Fibroblast of skin of back (primary cell): Measurements from ENCODE around the gene PPEF2.

Experiments used
- DNase-seq: peaks from one replicate; pipeline ENCODE4 v3.0.0-alpha.2; 2013

Gene PPEF2

GRCh38 chr4:75895744-75896314, 6.4 kb downstream of the PPEF2 start:
- peak; percentile 23 for DNase-seq

GRCh38 chr4:75892508-75892907, 9.7 kb downstream of the PPEF2 start:
- DNase-seq = no peak

GRCh38 chr4:75891611-75892010, 10.6 kb downstream of the PPEF2 start:
- DNase-seq = no peak

DNA sequence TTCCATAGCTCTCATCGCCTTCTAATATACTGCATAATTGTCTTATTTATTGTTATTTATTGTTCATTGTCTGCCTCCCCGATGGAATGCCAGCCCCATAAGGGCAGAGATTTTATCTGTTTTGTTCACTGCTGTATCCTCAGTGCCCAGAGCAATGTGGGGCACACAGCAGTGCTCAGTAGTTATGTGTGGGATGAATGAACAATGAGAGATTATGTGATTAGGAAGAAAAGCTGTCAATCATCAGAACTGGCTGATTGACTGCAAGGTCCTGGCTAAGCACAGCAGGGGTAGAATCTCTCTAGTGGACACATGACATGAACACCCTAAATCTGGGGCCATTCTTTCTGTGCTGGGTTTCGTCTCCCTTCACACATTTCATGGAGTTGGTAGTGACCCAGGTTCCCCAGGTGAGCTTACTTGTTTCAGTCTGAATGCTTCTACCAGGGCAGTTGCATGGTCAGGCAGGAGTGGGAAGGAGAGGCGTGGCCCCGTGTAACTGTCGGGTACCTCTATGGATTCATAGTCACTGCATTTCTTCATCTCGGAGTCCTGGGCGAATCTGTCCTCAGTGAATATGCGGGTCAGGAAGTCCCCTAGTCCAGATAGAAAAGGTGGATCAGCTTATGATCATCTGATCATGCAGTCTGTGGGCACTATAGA, 12.6 kb downstream of the PPEF2 start:
- DNase-seq = no peak

GRCh38 chr4:75886104-75886503, 16.1 kb downstream of the PPEF2 start:
- DNase-seq = no peak

DNA sequence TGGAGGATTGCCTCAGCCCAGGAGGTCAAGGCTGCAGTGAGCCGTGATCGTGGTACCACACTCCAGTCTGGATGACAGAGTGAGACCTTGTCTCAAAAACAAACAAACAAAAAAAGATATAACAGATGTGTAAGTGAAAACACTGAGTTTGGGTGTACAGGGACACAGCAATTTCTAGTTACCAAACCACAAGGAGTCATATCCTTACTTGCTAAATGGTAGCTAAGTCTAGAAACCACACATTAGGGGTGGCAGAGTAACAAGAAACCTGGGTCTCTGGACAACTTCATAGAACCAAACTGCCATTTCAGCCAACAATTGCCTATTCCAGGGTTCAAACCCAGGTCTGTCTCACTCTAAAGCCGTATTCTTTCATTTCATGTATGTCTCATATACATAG, 20.8 kb downstream of the PPEF2 start:
- DNase-seq = no peak

- no peak for DNase-seq
Observed at GRCh38 chr4:75880278-75880677, 22.0 kb downstream of the PPEF2 start.

DNA sequence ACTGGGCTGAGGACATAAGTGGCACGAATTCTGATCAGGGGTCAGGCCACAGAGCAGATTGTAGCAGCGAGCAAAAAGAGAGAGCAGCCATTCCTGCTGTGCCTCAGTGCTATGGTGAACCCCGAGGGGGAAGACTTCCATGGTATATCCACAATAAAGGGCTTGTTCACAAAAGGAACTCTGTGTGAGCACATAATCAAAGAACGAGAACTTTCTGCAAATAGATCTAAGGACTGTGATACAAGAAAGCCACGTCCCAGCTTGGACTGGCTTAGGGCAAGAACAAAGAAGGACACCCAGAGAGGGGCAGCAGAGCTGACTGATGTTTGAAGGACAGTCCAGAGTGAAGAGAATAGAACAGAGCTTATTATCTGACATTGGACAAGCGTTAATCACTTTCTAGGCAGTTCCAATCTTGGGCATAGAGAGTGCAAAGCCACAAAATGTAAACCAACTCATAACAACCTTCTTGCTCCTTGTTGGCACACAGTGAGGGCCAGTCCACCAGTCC, 24.0 kb downstream of the PPEF2 start:
- DNase-seq = no peak

DNA sequence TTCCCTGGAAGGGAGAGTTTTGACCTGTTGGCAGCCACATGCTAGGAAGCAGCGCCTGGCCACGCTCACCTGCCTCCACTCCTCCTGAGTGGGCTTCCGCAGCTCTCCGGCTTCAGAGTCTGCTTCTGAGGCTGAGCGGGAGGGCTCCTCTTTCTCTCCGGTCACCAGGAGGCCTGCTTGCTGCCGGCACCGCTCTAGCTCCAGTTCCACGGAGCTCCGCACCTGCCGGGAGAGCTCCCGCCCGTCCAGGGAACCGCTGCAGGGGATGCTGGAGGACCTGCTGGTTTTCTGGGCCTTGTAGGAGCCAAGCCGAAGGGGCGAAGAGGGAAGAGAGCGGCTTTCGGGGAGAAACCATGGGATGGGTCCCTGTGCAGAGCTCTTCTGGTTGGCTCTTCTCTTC, 26.0 kb downstream of the PPEF2 start:
- DNase-seq = no peak

DNA sequence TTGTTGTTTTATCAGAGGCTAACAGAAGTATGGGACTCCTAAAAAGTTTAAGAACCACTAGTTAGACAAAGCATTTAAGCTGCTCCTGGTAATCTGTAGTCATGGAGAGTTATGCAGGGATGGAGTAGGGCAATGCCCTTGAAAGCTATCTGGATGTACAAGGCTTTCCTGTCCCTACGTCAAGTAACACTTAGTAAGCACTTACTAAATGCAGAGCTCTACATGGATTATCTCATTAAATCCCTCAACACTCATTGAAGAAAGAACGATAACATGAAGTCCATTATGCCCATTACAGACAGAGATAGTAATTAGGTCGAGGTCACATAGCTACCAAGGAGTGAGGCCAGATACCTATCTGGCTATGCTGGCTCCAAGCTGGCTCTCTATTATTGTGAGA, 33.2 kb downstream of the PPEF2 start:
- no peak for DNase-seq

DNA sequence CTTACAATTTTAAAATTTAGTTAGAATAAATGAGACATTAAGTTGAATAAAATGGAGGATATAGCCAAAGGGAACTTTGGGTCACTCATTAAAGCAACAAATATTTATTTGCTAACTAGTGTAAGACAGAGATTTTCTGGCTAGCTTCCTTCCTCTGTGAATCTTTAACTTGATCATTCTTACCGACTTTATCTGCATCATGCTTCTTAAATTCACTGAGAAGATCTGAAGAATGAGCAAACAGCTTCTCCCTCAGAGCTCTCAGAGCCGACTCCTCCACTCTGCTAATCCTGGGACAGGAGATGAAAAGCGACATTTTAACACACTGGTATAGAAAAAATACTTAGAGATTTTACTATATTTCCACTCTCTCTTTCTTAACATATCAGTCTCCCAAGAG, 35.1 kb downstream of the PPEF2 start:
- DNase-seq = no peak

GRCh38 chr4:75860606-75861005, 41.6 kb downstream of the PPEF2 start:
- no peak for DNase-seq

- no peak for DNase-seq
Observed at GRCh38 chr4:75858721-75859120, 43.5 kb downstream of the PPEF2 start.

DNA sequence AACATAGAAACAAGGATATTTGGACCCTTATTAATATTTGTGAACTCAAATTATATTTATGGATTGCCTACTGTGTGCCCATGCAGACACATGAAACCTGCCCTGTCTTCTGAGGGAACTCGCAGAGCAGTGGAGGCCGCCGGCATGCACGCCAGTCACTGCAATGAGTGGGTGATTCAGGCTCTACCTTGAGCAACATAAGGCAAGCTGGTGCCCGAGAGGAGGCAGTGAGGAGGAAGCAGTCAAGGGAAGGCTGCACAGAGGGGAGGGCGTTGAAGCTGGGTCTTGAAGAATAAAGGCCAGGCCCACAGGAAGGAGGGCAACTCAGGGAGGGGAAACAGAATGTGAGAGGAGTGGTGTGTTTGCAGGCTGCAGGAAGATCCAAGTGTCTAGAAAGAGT, 52.8 kb downstream of the PPEF2 start:
- no peak for DNase-seq

- peak; percentile 19 for DNase-seq
Observed at GRCh38 chr4:75848891-75849290, 53.4 kb downstream of the PPEF2 start.

GRCh38 chr4:75848171-75848760, 54.0 kb downstream of the PPEF2 start:
- DNase-seq = peak; percentile 87

GRCh38 chr4:75845992-75846391, 56.3 kb downstream of the PPEF2 start:
- DNase-seq = no peak

DNA sequence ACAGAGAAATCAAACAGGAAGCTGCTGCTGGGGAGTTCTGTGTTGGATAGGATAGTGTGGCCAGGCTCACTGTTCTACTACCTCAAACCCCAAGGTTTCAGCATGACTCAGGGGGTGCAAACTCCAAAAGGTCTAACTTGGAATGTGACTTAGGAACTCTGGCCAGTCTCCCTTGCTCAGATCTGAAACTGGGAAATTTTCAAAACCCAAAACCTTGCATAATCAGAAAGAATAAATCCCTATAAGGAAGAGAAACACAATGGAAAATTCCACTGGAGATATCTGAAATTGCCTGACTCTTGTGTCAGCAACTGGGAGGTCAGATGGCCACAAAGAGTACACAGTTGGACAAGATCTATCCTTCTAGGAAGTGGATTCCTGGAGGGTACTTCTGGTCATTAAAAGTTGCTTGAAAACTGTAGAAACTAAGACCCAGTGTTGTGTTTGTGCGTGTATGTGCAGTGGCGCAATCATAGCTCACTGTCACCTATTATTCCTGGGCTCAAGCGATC, 58.0 kb downstream of the PPEF2 start:
- DNase-seq = peak; percentile 80

DNA sequence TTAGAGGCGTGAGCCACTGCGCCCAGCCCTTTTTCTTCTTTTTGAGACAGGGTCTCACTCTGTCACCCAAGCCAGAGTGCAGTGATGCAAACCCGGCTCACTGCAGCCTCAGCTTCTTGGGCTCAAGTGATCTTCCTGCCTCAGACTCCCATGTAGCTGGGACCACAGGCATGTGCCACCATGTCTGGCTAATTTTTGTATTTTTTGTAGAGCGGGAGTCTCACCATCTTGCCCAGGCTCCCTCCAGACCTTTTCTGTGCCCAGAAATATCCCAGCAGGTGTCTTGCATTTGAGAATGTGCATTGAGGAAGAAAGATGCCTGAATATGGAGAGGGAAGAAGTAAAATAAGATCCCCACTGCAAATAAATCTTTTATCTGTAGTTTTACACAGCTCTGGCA, 58.7 kb downstream of the PPEF2 start:
- no peak for DNase-seq

GRCh38 chr4:75841641-75842520, 60.4 kb downstream of the PPEF2 start:
- DNase-seq = no peak

- no peak for DNase-seq
Observed at GRCh38 chr4:75834772-75835154, 67.5 kb downstream of the PPEF2 start.

DNA sequence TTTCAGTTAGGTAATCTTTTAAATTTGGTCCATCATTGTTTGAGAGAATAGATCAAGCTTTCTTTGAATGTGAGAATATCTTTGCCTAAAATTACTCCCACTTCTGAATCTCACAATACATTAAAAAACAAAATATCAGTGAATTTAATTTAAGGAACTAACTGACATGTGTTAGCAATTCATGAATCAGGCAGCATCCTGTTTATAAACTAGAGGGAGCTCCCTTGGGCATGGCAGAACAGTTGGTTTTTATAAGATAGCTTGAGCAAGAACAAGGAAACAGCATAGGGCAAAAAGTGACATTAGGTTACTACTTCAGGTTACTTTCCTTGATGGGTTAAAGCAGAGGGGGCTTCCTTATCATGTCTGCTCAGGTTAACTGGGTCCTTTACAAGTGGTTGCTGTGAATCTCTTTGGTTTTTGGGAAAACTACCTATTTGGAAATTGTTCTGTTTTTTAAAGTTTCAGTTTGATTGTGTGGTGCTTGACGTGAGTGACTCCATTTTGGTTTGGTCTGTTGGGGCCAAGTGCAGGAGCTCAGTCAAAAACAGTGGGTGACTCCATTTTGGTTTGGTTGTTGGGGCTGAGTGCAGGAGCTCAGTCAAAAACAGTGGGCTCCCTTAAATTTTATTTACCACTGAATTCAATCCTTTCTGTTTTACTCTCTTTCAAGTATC, 68.0 kb downstream of the PPEF2 start:
- no peak for DNase-seq
